IMR-90 (cell line): ENCODE data around the gene NINJ2. TPM values are rescaled to one million over a fixed set of nuclear protein-coding genes. Genes with fewer than 3 reads are reported as not detected.

ENCODE experiments used
- ATAC-seq: fragments of 200-7000 bp; cut with Tn5 transposase; 2 replicates; pipeline ENCODE4 v1.9.1; 2020; ENCODE audit warnings: low read depth, mild to moderate bottlenecking, moderate library complexity
- BruUV-seq: library from RNA; stranded (reverse); fragments of 400-500 nt; replicated peaks from 2 replicates; lab custom pipeline; 2021; lab: Mats Ljungman, UMichigan
- CTCF ChIA-PET: fragments of 300-600 bp; formaldehyde crosslinking; extraction: SDS; loops from one replicate; lab custom pipeline; 2021; ENCODE audit warnings: antibody characterized with exemption; lab: Yijun Ruan, JAX
- POLR2A ChIA-PET: fragments of 300-600 bp; sonication (Branson Sonifier 250); formaldehyde crosslinking; loops from one replicate; lab custom pipeline; 2022; ENCODE audit warnings: antibody characterized with exemption; ENCODE audit not compliant: unreplicated experiment; lab: Charles Lee
- DNase-seq: peaks from one replicate; pipeline ENCODE4 v3.0.0; 2013
- H2AFZ ChIP-seq: replicated peaks from 2 replicates; pipeline ENCODE3; 2013; ENCODE audit warnings: low read length, mild to moderate bottlenecking; ENCODE audit not compliant: poor library complexity
- H2AK5ac ChIP-seq: 2 replicates; pipeline ENCODE4 v1.6.1; 2013; ENCODE audit warnings: low read depth, low read length, inconsistent platforms
- H2AK9ac ChIP-seq: replicated peaks from 2 replicates; pipeline ENCODE3; 2013; ENCODE audit warnings: mild to moderate bottlenecking, low read depth, low read length, moderate library complexity; ENCODE audit not compliant: poor library complexity
- H2BK120ac ChIP-seq: 2 replicates; pipeline ENCODE4 v1.6.1; 2013; ENCODE audit warnings: low read depth, low read length, inconsistent platforms
- H2BK15ac ChIP-seq: 3 replicates; pipeline ENCODE4 v1.6.1; 2013; ENCODE audit warnings: low read depth, low read length, inconsistent platforms
- H2BK20ac ChIP-seq: 2 replicates; pipeline ENCODE4 v1.6.1; 2013; ENCODE audit warnings: low read depth, mild to moderate bottlenecking, inconsistent platforms, low read length, moderate library complexity
- H2BK5ac ChIP-seq: 2 replicates; pipeline ENCODE4 v1.6.1; 2013; ENCODE audit warnings: mild to moderate bottlenecking, low read depth, low read length, inconsistent platforms; ENCODE audit not compliant: poor library complexity, severe bottlenecking
- H3K14ac ChIP-seq: replicated peaks from 2 replicates; pipeline ENCODE4 v1.6.1; 2013; ENCODE audit warnings: low read depth, low read length, inconsistent platforms
- H3K18ac ChIP-seq: 2 replicates; pipeline ENCODE4 v1.6.1; 2013; ENCODE audit warnings: low read depth, low read length, control low read depth
- H3K23ac ChIP-seq: 2 replicates; pipeline ENCODE4 v1.6.1; 2013; ENCODE audit warnings: low read depth, low read length, inconsistent platforms
- H3K27ac ChIP-seq: 2 replicates; pipeline ENCODE4 v1.5.1; 2013; ENCODE audit warnings: mild to moderate bottlenecking, control low read depth, low read length; ENCODE audit not compliant: insufficient read depth
- H3K27me3 ChIP-seq: 2 replicates; pipeline ENCODE4 v1.6.1; 2013; ENCODE audit warnings: low read length; ENCODE audit not compliant: control insufficient read depth, insufficient read depth
- H3K36me3 ChIP-seq: 2 replicates; pipeline ENCODE4 v1.6.1; 2013; ENCODE audit warnings: low read length, mixed read lengths; ENCODE audit not compliant: control insufficient read depth, insufficient read depth
- H3K4ac ChIP-seq: 2 replicates; pipeline ENCODE4 v1.6.1; 2013; ENCODE audit warnings: low read depth, low read length, inconsistent platforms
- H3K4me1 ChIP-seq: 2 replicates; pipeline ENCODE4 v1.6.1; 2013; ENCODE audit warnings: low read length, mixed read lengths; ENCODE audit not compliant: control insufficient read depth, insufficient read depth
- H3K4me2 ChIP-seq: 2 replicates; pipeline ENCODE4 v1.6.1; 2013; ENCODE audit warnings: low read depth, mild to moderate bottlenecking, control low read depth, low read length, moderate library complexity
- H3K4me3 ChIP-seq: 2 replicates; pipeline ENCODE4 v1.5.1; 2013; ENCODE audit warnings: low read depth, mild to moderate bottlenecking, control low read depth, low read length, moderate library complexity; ENCODE audit not compliant: insufficient read depth
- H3K56ac ChIP-seq: 2 replicates; pipeline ENCODE4 v1.6.1; 2013; ENCODE audit warnings: low read length, inconsistent platforms; ENCODE audit not compliant: insufficient read depth; ENCODE audit errors: extremely low read depth
- H3K79me1 ChIP-seq, 2 experiments: 2 replicates each; pipeline ENCODE4 v1.6.1; 2013; ENCODE audit warnings: low read length in 2 of 2, inconsistent platforms in 1 of 2, low read depth in 1 of 2
- H3K9ac ChIP-seq: 2 replicates; pipeline ENCODE4 v1.6.1; 2013; ENCODE audit warnings: low read depth, low read length, control low read depth
- H3K9me1 ChIP-seq: 2 replicates; pipeline ENCODE4 v1.6.1; 2013; ENCODE audit warnings: low read length, inconsistent platforms; ENCODE audit not compliant: insufficient read depth
- H3K9me3 ChIP-seq: 2 replicates; pipeline ENCODE4 v1.6.1; 2013; ENCODE audit warnings: low read length; ENCODE audit not compliant: control insufficient read depth, insufficient read depth
- H4K20me1 ChIP-seq: 2 replicates; pipeline ENCODE4 v1.6.1; 2013; ENCODE audit warnings: low read length, inconsistent platforms; ENCODE audit not compliant: insufficient read depth
- H4K5ac ChIP-seq: 2 replicates; pipeline ENCODE4 v1.6.1; 2013; ENCODE audit warnings: mild to moderate bottlenecking, low read depth, low read length, control low read depth
- H4K8ac ChIP-seq, 2 experiments: 2 replicates each; pipeline ENCODE4 v1.6.1; 2013; ENCODE audit warnings: low read depth in 2 of 2, low read length in 2 of 2, control low read depth in 1 of 2, inconsistent platforms in 1 of 2
- H4K91ac ChIP-seq: 2 replicates; pipeline ENCODE4 v1.6.1; 2013; ENCODE audit warnings: low read depth, low read length, inconsistent platforms; ENCODE audit not compliant: insufficient read depth
- BHLHE40 ChIP-seq: fragments of 150-350 bp; IDR thresholded peaks from 2 replicates; pipeline ENCODE4 v1.6.1; 2016; ENCODE audit warnings: mild to moderate bottlenecking, low read depth, low read length
- CEBPB ChIP-seq: IDR thresholded peaks from 2 replicates; pipeline ENCODE4 v1.6.1; 2012; ENCODE audit warnings: low read depth, low read length, improper control_type of control experiment
- CHD1 ChIP-seq: IDR thresholded peaks from 2 replicates; pipeline ENCODE4 v1.6.1; 2012; ENCODE audit warnings: low read depth, low read length, improper control_type of control experiment
- CTCF ChIP-seq: conservative IDR thresholded peaks from 2 replicates; pipeline ENCODE4 v1.5.1; 2012; ENCODE audit warnings: mild to moderate bottlenecking, low read depth, low read length, improper control_type of control experiment
- ELK1 ChIP-seq: fragments of 150-350 bp; IDR thresholded peaks from 2 replicates; pipeline ENCODE4 v1.6.1; 2016; ENCODE audit warnings: low read depth, mild to moderate bottlenecking, low read length, moderate library complexity, borderline replicate concordance
- MAFK ChIP-seq: IDR thresholded peaks from 2 replicates; pipeline ENCODE4 v1.6.1; 2012; ENCODE audit warnings: low read depth, low read length, improper control_type of control experiment
- MAZ ChIP-seq: IDR thresholded peaks from 2 replicates; pipeline ENCODE4 v1.6.1; 2012; ENCODE audit warnings: low read depth, mild to moderate bottlenecking, low read length, improper control_type of control experiment, moderate library complexity, borderline replicate concordance
- MXI1 ChIP-seq: IDR thresholded peaks from 2 replicates; pipeline ENCODE4 v1.6.1; 2012; ENCODE audit warnings: low read depth, mild to moderate bottlenecking, low read length, moderate library complexity, borderline replicate concordance
- POLR2A ChIP-seq: IDR thresholded peaks from 2 replicates; pipeline ENCODE4 v1.6.1; 2012; ENCODE audit warnings: mild to moderate bottlenecking, low read depth, low read length
- RAD21 ChIP-seq: IDR thresholded peaks from 2 replicates; pipeline ENCODE4 v1.6.1; 2012; ENCODE audit warnings: low read length, improper control_type of control experiment
- RCOR1 ChIP-seq: IDR thresholded peaks from 2 replicates; pipeline ENCODE4 v1.6.1; 2012; ENCODE audit warnings: mild to moderate bottlenecking, low read length, improper control_type of control experiment; ENCODE audit not compliant: insufficient replicate concordance
- RFX5 ChIP-seq: IDR thresholded peaks from 2 replicates; pipeline ENCODE4 v1.8.0; 2012; ENCODE audit warnings: low read depth, mild to moderate bottlenecking, low read length, moderate library complexity
- SMC3 ChIP-seq: fragments of 150-350 bp; IDR thresholded peaks from 2 replicates; pipeline ENCODE4 v1.6.1; 2016; ENCODE audit warnings: low read depth, mild to moderate bottlenecking, antibody characterized with exemption, low read length, moderate library complexity
- USF2 ChIP-seq: fragments of 150-350 bp; IDR thresholded peaks from 2 replicates; pipeline ENCODE4 v1.6.1; 2017; ENCODE audit warnings: mild to moderate bottlenecking, antibody characterized with exemption, low read length, low read depth
- WGBS, 2 experiments: methylation state at CpG; one replicate each; pipeline versions ENCODE4 v1.1.5 to v1.1.7; 2013; ENCODE audit warnings: missing lambda C conversion rate in 2 of 2; ENCODE audit not compliant: insufficient read length in 1 of 2; ENCODE audit errors: extremely low coverage in 2 of 2; 5-methylcytosine and 5-hydroxymethylcytosine counted together
- dilution Hi-C: fragments of 300-500 bp; cut with HindIII; formaldehyde crosslinking; loops from one replicate; pipeline ENCODE4 v1.14.3; 2018; ENCODE audit warnings: low sequenced_read_pairs; ENCODE audit not compliant: unreplicated experiment
- in situ Hi-C: fragments of 300-500 bp; cut with MboI; formaldehyde crosslinking; loops from 3 replicates; pipeline ENCODE4 v1.14.3; 2019; ENCODE audit warnings: low sequenced_read_pairs, inconsistent platforms, mixed read lengths
- intact Hi-C: fragments of 100-400 bp; cut with micrococcal nuclease; formaldehyde crosslinking; loops from 2 replicates; pipeline ENCODE4 v1.10.0; 2022
- polyA plus RNA-seq, 3 experiments: library from polyadenylated mRNA; depleted of rRNA; stranded (reverse); fragments of >200 nt; gene quantifications; 2 replicates each; pipeline ENCODE4 v1.2.3, GENCODE V29; 2012; ENCODE audit warnings: low replicate concordance in 1 of 3
- total RNA-seq: library from RNA; depleted of rRNA; stranded (reverse); fragments of >200 nt; gene quantifications from 2 replicates; pipeline ENCODE4 v1.2.3, GENCODE V29; 2012

Gene NINJ2
- total and polyA plus RNA-seq, 2 of the 4 experiments (the other 2 are of a cell fraction) = not detected

- TF ChIP-seq ELK1 = no peak
- no peak for TF ChIP-seq RFX5
- no peak for TF ChIP-seq CHD1
- TF ChIP-seq MXI1 = no peak
These were observed 140.4 kb downstream of the NINJ2 start (continued) for GRCh38 chr12:522692-523378.

GRCh38 chr12:520119-520518 lies 143.1 kb downstream of the NINJ2 start:
- dilution Hi-C loops (no loop called here), in situ Hi-C loops (no loop called here)
- no peak for TF ChIP-seq MAZ
- TF ChIP-seq MAFK = no peak
- TF ChIP-seq USF2 = no peak
- no peak for TF ChIP-seq MXI1
- no peak for TF ChIP-seq CTCF
- TF ChIP-seq CEBPB = no peak
- TF ChIP-seq SMC3 = no peak
- TF ChIP-seq BHLHE40 = no peak
- TF ChIP-seq RAD21 = no peak
- TF ChIP-seq POLR2A = no peak
- no peak for TF ChIP-seq RCOR1

More at GRCh38 chr12:520119-520518, 143.1 kb downstream of the NINJ2 start:
- H3K14ac ChIP-seq = no peak overlapping the region
- no peak overlapping the region for H2AFZ ChIP-seq
- H2BK5ac ChIP-seq = no peak overlapping the region
- no peaks in the 10 kb centered on the region for H3K79me1 ChIP-seq
- no peaks in the 10 kb centered on the region for H3K9me1 ChIP-seq
- H3K4me1 ChIP-seq = no peaks in the 10 kb centered on the region
- ChIA-PET CTCF (no interaction called here), POLR2A (no interaction called here)
- no TSS peak for BruUV-seq
- H2BK20ac ChIP-seq = no peak overlapping the region
- H4K5ac ChIP-seq = no peak overlapping the region
- no peak overlapping the region for H3K27ac ChIP-seq
- H3K4me2 ChIP-seq = no peak overlapping the region
- no peak overlapping the region for H2BK120ac ChIP-seq
- H2AK5ac ChIP-seq = no peak overlapping the region
- H4K8ac ChIP-seq = no peak overlapping the region
- no peak overlapping the region for H2AK9ac ChIP-seq
- peaks cover 63% of the 10 kb centered on the region for H3K27me3 ChIP-seq
- no peak overlapping the region for H3K23ac ChIP-seq
- no peak overlapping the region for H3K9ac ChIP-seq
- peaks cover 2% of the 10 kb centered on the region; the same call in 1 of the 2 replicates for H3K9me3 ChIP-seq
- no peak overlapping the region for H3K18ac ChIP-seq
- intact Hi-C loops = no loop called here
- ATAC-seq = no peak
- no peak overlapping the region for H3K56ac ChIP-seq
- no peak overlapping the region for H4K91ac ChIP-seq
- no CpG with 5 or more reads among the region's 2 CpGs for WGBS, 2 experiments
- no peak for DNase-seq
- H3K4me3 ChIP-seq = no peak overlapping the region
- no peak overlapping the region for H3K4ac ChIP-seq
- no peaks in the 10 kb centered on the region for H4K20me1 ChIP-seq
- H2BK15ac ChIP-seq = no peak overlapping the region
- no peaks in the 10 kb centered on the region for H3K36me3 ChIP-seq
